ENCODE measurements around the gene C19orf53. TPM values are rescaled to one million over a fixed set of nuclear protein-coding genes. Genes with fewer than 3 reads are reported as not detected.

C19orf53 gene
- total and polyA plus RNA-seq, 2 experiments from 2014 or later, result 104 to 401 TPM

- Histone ChIP-seq H3K27me3 (ENCODE audit: insufficient read depth) (no peaks in the 10 kb centered on the region), H3F3A (replicated peaks; ENCODE audit: low read depth) (0 out of 2 replicates have a peak, but pooled peaks cover 4% of the 10 kb centered on the region), H3K4me3 (no peak overlapping the region), H3K27ac (ENCODE audit: low read depth) (no peak overlapping the region), H4K20me1 (replicated peaks; ENCODE audit: insufficient read depth) (no peaks in the 10 kb centered on the region), H2AFZ (no peak overlapping the region), H3K9me2 (ENCODE audit: insufficient read depth) (no peaks in the 10 kb centered on the region), H3K36me3 (ENCODE audit: insufficient read depth) (peaks cover 4% of the 10 kb centered on the region), H3K4me2 (no peak overlapping the region), H3K4me1 (ENCODE audit: insufficient read depth) (no peaks in the 10 kb centered on the region), H3K79me2 (replicated peaks; ENCODE audit: insufficient read depth) (no peaks in the 10 kb centered on the region)
- Mint-ChIP-seq H3K27ac (no peak overlapping the region; the same call in 1 of the 2 replicates), H3K36me3 (ENCODE audit: low read depth) (peaks cover 48% of the 10 kb centered on the region), H3K9me3 (no peaks in the 10 kb centered on the region; the same call in 2 of the 3 replicates), H3K4me3 (no peak overlapping the region), H3K4me1 (peaks cover under 1% of the 10 kb centered on the region; the same call in 1 of the 3 replicates), H3K27me3 (ENCODE audit: insufficient read depth, low read depth, poor library complexity) (peaks cover 14% of the 10 kb centered on the region)
- ATAC-seq (no peak), DNase-seq (ENCODE audit: low spot score) (no peak)
- no peak for TF ChIP-seq REST (IDR thresholded peaks at IDR 0.05; ENCODE audit: unreplicated experiment)
- no peak for TF ChIP-seq POLR2AphosphoS5 (IDR thresholded peaks at IDR 0.05; ENCODE audit: low read depth)
- no peak for TF ChIP-seq EZH2phosphoT487 (IDR thresholded peaks at IDR 0.05; ENCODE audit: unreplicated experiment)
- TF ChIP-seq CREB1 (CRISPR knock-in tag; IDR thresholded peaks at IDR 0.05; ENCODE audit: low read depth), result no peak
- TF ChIP-seq ZNF331 (CRISPR knock-in tag; IDR thresholded peaks at IDR 0.05; ENCODE audit: low read depth), result no peak
- TF ChIP-seq CTCF (conservative IDR thresholded peaks at IDR 0.05; ENCODE audit: low read depth in 2 of 2), result no peak
- no peak for TF ChIP-seq JUNB (IDR thresholded peaks at IDR 0.05; ENCODE audit: unreplicated experiment)
- no peak for TF ChIP-seq ZNF462 (CRISPR knock-in tag; IDR thresholded peaks at IDR 0.05)
- TF ChIP-seq STAT1 (IDR thresholded peaks at IDR 0.05; ENCODE audit: unreplicated experiment), result no peak
- no peak for TF ChIP-seq ETS1 (IDR thresholded peaks at IDR 0.05)
- no peak for TF ChIP-seq NANOG (IDR thresholded peaks at IDR 0.05; ENCODE audit: borderline replicate concordance)
- no peak for TF ChIP-seq ZNF114 (CRISPR knock-in tag; IDR thresholded peaks at IDR 0.05)
Observed at GRCh38 chr19:13813147-13813546, 38.9 kb downstream of the C19orf53 start.

Measured in GM23338 (cell line).